HEK293 (cell line): ENCODE data around the gene ARHGAP15.

ENCODE experiments used
- CTCF ChIA-PET: fragments of 350-600 bp; formaldehyde crosslinking; extraction: SDS; loops from one replicate; lab custom pipeline; 2021; ENCODE audit warnings: antibody characterized with exemption; lab: Yijun Ruan, JAX
- POLR2A ChIA-PET: fragments of 300-600 bp; formaldehyde crosslinking; extraction: SDS; loops from one replicate; lab custom pipeline; 2020; ENCODE audit warnings: antibody characterized with exemption, inconsistent platforms; lab: Yijun Ruan, JAX
- H3K27ac ChIP-seq: fragments of 200-500 bp; sonication (Bioruptor generic); 2 replicates; pipeline ENCODE4 v1.5.1; 2014; ENCODE audit warnings: low read depth, low read length, control low read depth, inconsistent platforms; ENCODE audit errors: extremely low read depth
- H3K36me3 ChIP-seq, 2 experiments: fragments of 200-500 bp in 1 of 2; sonication (Bioruptor generic) in 1 of 2; 1 replicate in 1 of 2; 2 replicates in 1 of 2; pipeline ENCODE4 v1.5.1; 2014 to 2017; ENCODE audit warnings: inconsistent platforms in 2 of 2, low read length in 2 of 2; ENCODE audit not compliant: control insufficient read depth in 2 of 2, insufficient read depth in 1 of 2
- H3K4me1 ChIP-seq: fragments of 200-500 bp; sonication (Bioruptor generic); 2 replicates; pipeline ENCODE4 v1.5.1; 2014; ENCODE audit warnings: mild to moderate bottlenecking, low read length, inconsistent platforms; ENCODE audit not compliant: control insufficient read depth, insufficient read depth
- H3K4me3 ChIP-seq: 2 replicates; pipeline ENCODE4 v1.5.1; 2011; ENCODE audit warnings: low read depth, mild to moderate bottlenecking, control low read depth, low read length, moderate library complexity
- H3K9me3 ChIP-seq: fragments of 200-500 bp; sonication (Bioruptor generic); 2 replicates; pipeline ENCODE4 v1.5.1; 2014; ENCODE audit warnings: low read depth, low read length, inconsistent platforms; ENCODE audit not compliant: control insufficient read depth, insufficient read depth
- FEZF1 ChIP-seq: fragments of 450-650 bp; formaldehyde crosslinking; IDR thresholded peaks from 2 replicates; pipeline ENCODE4 v1.5.1; 2016; ENCODE audit warnings: missing biosample characterization, missing genetic modification characterization
- SETDB1 ChIP-seq: IDR thresholded peaks from one replicate; pipeline ENCODE4 v1.6.1; 2017; ENCODE audit warnings: mild to moderate bottlenecking, low read length, moderate library complexity, mixed read lengths; ENCODE audit not compliant: insufficient read length
- ZFHX2 ChIP-seq: fragments of 450-650 bp; formaldehyde crosslinking; conservative IDR thresholded peaks from 2 replicates; pipeline ENCODE4 v1.5.1; 2016; ENCODE audit warnings: missing biosample characterization, missing genetic modification characterization
- ZFP37 ChIP-seq: fragments of 450-650 bp; formaldehyde crosslinking; IDR thresholded peaks from 2 replicates; pipeline ENCODE4 v1.5.1; 2016; ENCODE audit warnings: missing biosample characterization, missing genetic modification characterization
- ZNF121 ChIP-seq: fragments of 450-650 bp; formaldehyde crosslinking; IDR thresholded peaks from 2 replicates; pipeline ENCODE4 v1.5.1; 2016; ENCODE audit warnings: missing biosample characterization, missing genetic modification characterization
- ZNF132 ChIP-seq: fragments of 450-650 bp; formaldehyde crosslinking; IDR thresholded peaks from 2 replicates; pipeline ENCODE4 v1.5.1; 2017; ENCODE audit warnings: missing biosample characterization, missing genetic modification characterization, borderline replicate concordance
- ZNF133 ChIP-seq: fragments of 450-650 bp; formaldehyde crosslinking; IDR thresholded peaks from 2 replicates; pipeline ENCODE4 v1.5.1; 2016; ENCODE audit warnings: missing biosample characterization, missing genetic modification characterization
- ZNF138 ChIP-seq: fragments of 450-650 bp; formaldehyde crosslinking; IDR thresholded peaks from 2 replicates; pipeline ENCODE4 v1.5.1; 2016; ENCODE audit warnings: missing biosample characterization, missing genetic modification characterization, borderline replicate concordance
- ZNF2 ChIP-seq: fragments of 450-650 bp; formaldehyde crosslinking; IDR thresholded peaks from 2 replicates; pipeline ENCODE4 v1.5.1; 2016; ENCODE audit warnings: missing biosample characterization, missing genetic modification characterization
- ZNF324 ChIP-seq: fragments of 450-650 bp; formaldehyde crosslinking; IDR thresholded peaks from 2 replicates; pipeline ENCODE4 v1.5.1; 2016; ENCODE audit warnings: missing biosample characterization, missing genetic modification characterization
- ZNF350 ChIP-seq: fragments of 450-650 bp; formaldehyde crosslinking; IDR thresholded peaks from 2 replicates; pipeline ENCODE4 v1.5.0; 2017; ENCODE audit warnings: missing biosample characterization, mild to moderate bottlenecking, missing genetic modification characterization
- ZNF394 ChIP-seq: fragments of 450-650 bp; formaldehyde crosslinking; IDR thresholded peaks from 2 replicates; pipeline ENCODE4 v1.5.1; 2016; ENCODE audit warnings: missing biosample characterization, missing genetic modification characterization, mild to moderate bottlenecking, moderate library complexity, borderline replicate concordance
- ZNF423 ChIP-seq: fragments of 450-650 bp; formaldehyde crosslinking; IDR thresholded peaks from 2 replicates; pipeline ENCODE4 v1.5.1; 2016; ENCODE audit warnings: missing biosample characterization, missing genetic modification characterization
- ZNF433 ChIP-seq: fragments of 450-650 bp; formaldehyde crosslinking; IDR thresholded peaks from 2 replicates; pipeline ENCODE4 v1.5.1; 2016; ENCODE audit warnings: missing biosample characterization, missing genetic modification characterization, low read depth
- ZNF473 ChIP-seq: fragments of 450-650 bp; formaldehyde crosslinking; IDR thresholded peaks from 2 replicates; pipeline ENCODE4 v1.5.1; 2017; ENCODE audit warnings: missing biosample characterization, missing genetic modification characterization
- ZNF571 ChIP-seq: fragments of 450-650 bp; formaldehyde crosslinking; IDR thresholded peaks from 2 replicates; pipeline ENCODE4 v1.5.0; 2017; ENCODE audit warnings: missing biosample characterization, missing genetic modification characterization
- ZNF654 ChIP-seq: fragments of 450-650 bp; formaldehyde crosslinking; IDR thresholded peaks from 2 replicates; pipeline ENCODE4 v1.5.1; 2016; ENCODE audit warnings: low read depth, missing biosample characterization, missing genetic modification characterization
- ZNF658 ChIP-seq: fragments of 450-650 bp; formaldehyde crosslinking; IDR thresholded peaks from 2 replicates; pipeline ENCODE4; 2016; ENCODE audit warnings: missing biosample characterization, missing genetic modification characterization
- ZNF670 ChIP-seq: fragments of 450-650 bp; formaldehyde crosslinking; IDR thresholded peaks from 2 replicates; pipeline ENCODE4 v1.5.1; 2016; ENCODE audit warnings: missing biosample characterization, missing genetic modification characterization, low read depth
- ZNF747 ChIP-seq: fragments of 450-650 bp; formaldehyde crosslinking; IDR thresholded peaks from 2 replicates; pipeline ENCODE4 v1.5.1; 2016; ENCODE audit warnings: missing biosample characterization, missing genetic modification characterization
- ZNF768 ChIP-seq: fragments of 450-650 bp; formaldehyde crosslinking; IDR thresholded peaks from 2 replicates; pipeline ENCODE4 v1.5.1; 2018; ENCODE audit warnings: missing biosample characterization, mild to moderate bottlenecking, missing genetic modification characterization
- TF ChIP-seq, protein P1 (sequence below): fragments of 450-650 bp; formaldehyde crosslinking; IDR thresholded peaks from 2 replicates; pipeline ENCODE4; 2016; ENCODE audit warnings: missing biosample characterization, missing genetic modification characterization
- TF ChIP-seq, protein P2 (sequence below): fragments of 450-650 bp; formaldehyde crosslinking; IDR thresholded peaks from 2 replicates; pipeline ENCODE4 v1.5.1; 2016; ENCODE audit warnings: missing biosample characterization, missing genetic modification characterization
- TF ChIP-seq, protein P3 (sequence below): fragments of 450-650 bp; formaldehyde crosslinking; conservative IDR thresholded peaks from 2 replicates; pipeline ENCODE4 v1.5.1; 2016; ENCODE audit warnings: low read depth, missing biosample characterization, missing genetic modification characterization
- TF ChIP-seq, protein P4 (sequence below): sonication (generic); formaldehyde crosslinking; IDR thresholded peaks from 2 replicates; pipeline ENCODE4 v1.8.1; 2022; ENCODE audit warnings: mild to moderate bottlenecking, moderate library complexity, missing genetic modification reagents

ARHGAP15 gene

DNA sequence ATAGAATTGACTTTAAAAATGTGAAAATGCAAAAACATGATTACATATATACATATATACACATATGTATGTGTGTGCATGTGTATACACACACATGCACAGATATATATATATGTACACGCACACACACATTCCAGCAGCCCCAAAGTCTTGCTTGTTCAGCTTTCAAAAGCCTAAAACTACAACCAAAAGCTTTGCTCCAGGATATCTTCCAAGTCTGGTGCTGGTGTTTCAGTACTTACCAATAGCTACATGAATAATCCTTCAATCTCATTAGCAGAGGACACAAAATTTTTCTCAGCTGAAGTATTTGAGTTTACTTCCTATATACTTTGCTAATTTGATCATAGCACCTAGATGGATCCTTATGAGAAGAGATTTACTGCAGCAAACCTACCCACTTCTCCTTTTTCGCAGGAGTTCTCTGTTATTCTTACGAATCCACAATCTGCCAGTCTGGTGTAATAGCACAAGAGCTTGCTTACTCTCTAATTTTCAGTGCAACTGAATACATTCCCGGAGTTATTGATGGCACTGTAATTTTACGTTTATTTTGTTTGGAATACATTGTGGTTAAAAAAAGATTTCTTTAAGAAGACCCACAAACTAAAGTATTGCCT lies 553.3 kb downstream of the ARHGAP15 start:
- Histone ChIP-seq H3K9me3 (no peaks in the 10 kb centered on the region), H3K27ac (no peak overlapping the region), H3K4me3 (no peak overlapping the region), H3K36me3 (no peaks in the 10 kb centered on the region), H3K4me1 (no peaks in the 10 kb centered on the region)
- ChIA-PET POLR2A (no interaction called here), CTCF (interaction anchor here (0.9 kb wide), 1 partner anchor 54 kb away, joined by 3 read pairs; no protein-coding TSS in a partner anchor)
- TF ChIP-seq ZNF423 (no peak), ZNF121 (tag by site-specific recombination) (no peak), ZNF658 (tag by site-specific recombination) (no peak), ZNF350 (tag by site-specific recombination) (no peak), ZNF747 (tag by site-specific recombination) (no peak), ZNF133 (no peak), ZNF132 (tag by site-specific recombination) (no peak), ZNF654 (tag by site-specific recombination) (no peak), ZNF473 (no peak), FEZF1 (no peak), ZNF324 (tag by site-specific recombination) (no peak), ZFP37 (tag by site-specific recombination) (no peak)
- TF ChIP-seq, protein P1, sequence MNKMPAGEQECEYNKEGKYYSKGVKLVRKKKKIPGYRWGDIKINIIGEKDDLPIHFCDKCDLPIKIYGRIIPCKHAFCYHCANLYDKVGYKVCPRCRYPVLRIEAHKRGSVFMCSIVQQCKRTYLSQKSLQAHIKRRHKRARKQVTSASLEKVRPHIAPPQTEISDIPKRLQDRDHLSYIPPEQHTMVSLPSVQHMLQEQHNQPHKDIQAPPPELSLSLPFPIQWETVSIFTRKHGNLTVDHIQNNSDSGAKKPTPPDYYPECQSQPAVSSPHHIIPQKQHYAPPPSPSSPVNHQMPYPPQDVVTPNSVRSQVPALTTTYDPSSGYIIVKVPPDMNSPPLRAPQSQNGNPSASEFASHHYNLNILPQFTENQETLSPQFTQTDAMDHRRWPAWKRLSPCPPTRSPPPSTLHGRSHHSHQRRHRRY, result no peak
- TF ChIP-seq, protein P2, sequence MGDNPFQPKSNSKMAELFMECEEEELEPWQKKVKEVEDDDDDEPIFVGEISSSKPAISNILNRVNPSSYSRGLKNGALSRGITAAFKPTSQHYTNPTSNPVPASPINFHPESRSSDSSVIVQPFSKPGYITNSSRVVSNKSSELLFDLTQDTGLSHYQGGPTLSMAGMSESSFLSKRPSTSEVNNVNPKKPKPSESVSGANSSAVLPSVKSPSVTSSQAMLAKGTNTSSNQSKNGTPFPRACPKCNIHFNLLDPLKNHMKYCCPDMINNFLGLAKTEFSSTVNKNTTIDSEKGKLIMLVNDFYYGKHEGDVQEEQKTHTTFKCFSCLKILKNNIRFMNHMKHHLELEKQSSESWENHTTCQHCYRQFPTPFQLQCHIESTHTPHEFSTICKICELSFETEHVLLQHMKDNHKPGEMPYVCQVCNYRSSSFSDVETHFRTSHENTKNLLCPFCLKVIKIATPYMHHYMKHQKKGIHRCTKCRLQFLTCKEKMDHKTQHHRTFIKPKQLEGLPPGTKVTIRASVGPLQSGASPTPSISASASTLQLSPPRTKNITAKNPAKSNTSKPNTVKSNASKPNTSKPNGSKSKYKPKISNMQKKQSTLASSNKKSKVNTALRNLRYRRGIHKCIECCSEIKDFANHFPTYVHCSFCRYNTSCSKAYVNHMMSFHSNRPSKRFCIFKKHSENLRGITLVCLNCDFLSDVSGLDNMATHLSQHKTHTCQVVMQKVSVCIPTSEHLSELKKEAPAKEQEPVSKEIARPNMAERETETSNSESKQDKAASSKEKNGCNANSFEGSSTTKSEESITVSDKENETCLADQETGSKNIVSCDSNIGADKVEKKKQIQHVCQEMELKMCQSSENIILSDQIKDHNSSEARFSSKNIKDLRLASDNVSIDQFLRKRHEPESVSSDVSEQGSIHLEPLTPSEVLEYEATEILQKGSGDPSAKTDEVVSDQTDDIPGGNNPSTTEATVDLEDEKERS (tag by site-specific recombination), result no peak

DNA sequence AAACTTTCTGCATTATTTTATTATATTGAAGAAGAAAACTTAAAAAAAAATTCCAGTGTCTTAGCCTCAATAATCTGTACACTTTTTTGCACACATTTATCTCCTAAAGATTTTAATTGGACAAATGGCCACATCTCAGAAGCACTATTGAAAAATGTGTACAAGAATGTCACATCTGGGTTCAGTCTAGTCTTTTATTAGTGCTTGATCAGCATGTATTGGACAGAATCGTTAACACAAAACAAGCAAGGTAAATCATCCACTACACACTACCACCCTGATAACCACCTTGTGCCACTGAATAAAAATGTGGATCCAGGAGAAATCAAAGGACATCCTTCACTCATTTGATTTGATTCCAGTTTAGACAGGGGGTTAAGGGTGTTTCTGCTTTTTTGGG lies 554.8 kb downstream of the ARHGAP15 start:
- ChIA-PET POLR2A (no interaction called here), CTCF (interaction anchor here (1.1 to 1.2 kb wide), 2 partner anchors 10 to 162 kb away, joined by 3 to 6 read pairs; no protein-coding TSS in a partner anchor)
- H3K4me3 ChIP-seq, result no peak overlapping the region
- H3K36me3 ChIP-seq, result no peaks in the 10 kb centered on the region
- no peak overlapping the region for H3K27ac ChIP-seq
- no peaks in the 10 kb centered on the region for H3K9me3 ChIP-seq
- no peaks in the 10 kb centered on the region for H3K4me1 ChIP-seq
- TF ChIP-seq, protein P3, sequence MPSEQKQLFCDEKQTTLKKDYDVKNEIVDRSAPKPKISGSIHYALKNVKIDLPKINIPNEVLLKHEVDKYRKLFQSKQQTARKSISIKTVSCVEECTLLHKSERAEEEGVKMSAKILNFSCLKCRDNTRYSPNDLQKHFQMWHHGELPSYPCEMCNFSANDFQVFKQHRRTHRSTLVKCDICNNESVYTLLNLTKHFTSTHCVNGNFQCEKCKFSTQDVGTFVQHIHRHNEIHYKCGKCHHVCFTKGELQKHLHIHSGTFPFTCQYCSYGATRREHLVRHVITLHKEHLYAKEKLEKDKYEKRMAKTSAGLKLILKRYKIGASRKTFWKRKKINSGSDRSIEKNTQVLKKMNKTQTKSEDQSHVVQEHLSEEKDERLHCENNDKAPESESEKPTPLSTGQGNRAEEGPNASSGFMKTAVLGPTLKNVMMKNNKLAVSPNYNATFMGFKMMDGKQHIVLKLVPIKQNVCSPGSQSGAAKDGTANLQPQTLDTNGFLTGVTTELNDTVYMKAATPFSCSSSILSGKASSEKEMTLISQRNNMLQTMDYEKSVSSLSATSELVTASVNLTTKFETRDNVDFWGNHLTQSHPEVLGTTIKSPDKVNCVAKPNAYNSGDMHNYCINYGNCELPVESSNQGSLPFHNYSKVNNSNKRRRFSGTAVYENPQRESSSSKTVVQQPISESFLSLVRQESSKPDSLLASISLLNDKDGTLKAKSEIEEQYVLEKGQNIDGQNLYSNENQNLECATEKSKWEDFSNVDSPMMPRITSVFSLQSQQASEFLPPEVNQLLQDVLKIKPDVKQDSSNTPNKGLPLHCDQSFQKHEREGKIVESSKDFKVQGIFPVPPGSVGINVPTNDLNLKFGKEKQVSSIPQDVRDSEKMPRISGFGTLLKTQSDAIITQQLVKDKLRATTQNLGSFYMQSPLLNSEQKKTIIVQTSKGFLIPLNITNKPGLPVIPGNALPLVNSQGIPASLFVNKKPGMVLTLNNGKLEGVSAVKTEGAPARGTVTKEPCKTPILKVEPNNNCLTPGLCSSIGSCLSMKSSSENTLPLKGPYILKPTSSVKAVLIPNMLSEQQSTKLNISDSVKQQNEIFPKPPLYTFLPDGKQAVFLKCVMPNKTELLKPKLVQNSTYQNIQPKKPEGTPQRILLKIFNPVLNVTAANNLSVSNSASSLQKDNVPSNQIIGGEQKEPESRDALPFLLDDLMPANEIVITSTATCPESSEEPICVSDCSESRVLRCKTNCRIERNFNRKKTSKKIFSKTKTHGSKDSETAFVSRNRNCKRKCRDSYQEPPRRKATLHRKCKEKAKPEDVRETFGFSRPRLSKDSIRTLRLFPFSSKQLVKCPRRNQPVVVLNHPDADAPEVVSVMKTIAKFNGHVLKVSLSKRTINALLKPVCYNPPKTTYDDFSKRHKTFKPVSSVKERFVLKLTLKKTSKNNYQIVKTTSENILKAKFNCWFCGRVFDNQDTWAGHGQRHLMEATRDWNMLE (tag by site-specific recombination), result no peak
- TF ChIP-seq, protein P4, sequence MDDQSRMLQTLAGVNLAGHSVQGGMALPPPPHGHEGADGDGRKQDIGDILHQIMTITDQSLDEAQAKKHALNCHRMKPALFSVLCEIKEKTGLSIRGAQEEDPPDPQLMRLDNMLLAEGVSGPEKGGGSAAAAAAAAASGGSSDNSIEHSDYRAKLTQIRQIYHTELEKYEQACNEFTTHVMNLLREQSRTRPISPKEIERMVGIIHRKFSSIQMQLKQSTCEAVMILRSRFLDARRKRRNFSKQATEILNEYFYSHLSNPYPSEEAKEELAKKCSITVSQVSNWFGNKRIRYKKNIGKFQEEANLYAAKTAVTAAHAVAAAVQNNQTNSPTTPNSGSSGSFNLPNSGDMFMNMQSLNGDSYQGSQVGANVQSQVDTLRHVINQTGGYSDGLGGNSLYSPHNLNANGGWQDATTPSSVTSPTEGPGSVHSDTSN (CRISPR knock-in tag), result no peak
- TF ChIP-seq ZNF433 (no peak), ZNF670 (no peak), SETDB1 (no peak), ZNF394 (tag by site-specific recombination) (no peak), ZFHX2 (tag by site-specific recombination) (no peak), ZNF2 (no peak), ZNF747 (tag by site-specific recombination) (no peak), ZNF350 (tag by site-specific recombination) (no peak), ZNF571 (tag by site-specific recombination) (no peak), ZNF138 (tag by site-specific recombination) (no peak), ZNF768 (tag by site-specific recombination) (no peak)
